ENCODE data around the gene SV2C. TPM values are rescaled to one million over a fixed set of nuclear protein-coding genes. Genes with fewer than 3 reads are reported as not detected.

The SV2C gene
- total RNA-seq, 2 donors from 2014 or later = 0.20 to 0.35 TPM

GRCh38 chr5:76245590-76245989 lies 162.4 kb downstream of the SV2C start:
- intact Hi-C loops (cut with DNase I) = no loop called here
- Histone ChIP-seq H3K9me3 (no peaks in the 10 kb centered on the region), H3K4me1 (no peaks in the 10 kb centered on the region), H3K36me3 (no peaks in the 10 kb centered on the region), H3K27ac (no peak overlapping the region), H3K27me3 (no peaks in the 10 kb centered on the region), H3K4me3 (no peak overlapping the region), H3K9ac (ENCODE audit: low read depth in 2 of 2, low read length in 2 of 2) (no peak overlapping the region)
- TF ChIP-seq CTCF (IDR thresholded peaks at IDR 0.05) = no peak
- DNase-seq = no peak

GRCh38 chr5:76249621-76250020 lies 166.4 kb downstream of the SV2C start:
- Histone ChIP-seq H3K9me3 (no peaks in the 10 kb centered on the region), H3K27ac (no peak overlapping the region), H3K9ac (ENCODE audit: low read depth in 2 of 2, low read length in 2 of 2) (no peak overlapping the region), H3K4me3 (no peak overlapping the region), H3K4me1 (no peaks in the 10 kb centered on the region), H3K36me3 (no peaks in the 10 kb centered on the region), H3K27me3 (no peaks in the 10 kb centered on the region)
- DNase-seq = no peak
- TF ChIP-seq CTCF (IDR thresholded peaks at IDR 0.05) = no peak
- intact Hi-C loops (cut with DNase I) = loop anchor here (10.0 kb wide), 2 partner anchors 175 to 515 kb away; no protein-coding TSS in a partner anchor

- no peak for DNase-seq
- no peak overlapping the region for H3K4me3 ChIP-seq
- intact Hi-C loops (cut with DNase I) = loop anchor here (10.0 kb wide), 2 partner anchors 176 to 516 kb away; no protein-coding TSS in a partner anchor
- H3K9me3 ChIP-seq = no peaks in the 10 kb centered on the region
- no peak overlapping the region for H3K27ac ChIP-seq
- H3K27me3 ChIP-seq = no peaks in the 10 kb centered on the region
- no peaks in the 10 kb centered on the region for H3K36me3 ChIP-seq
- TF ChIP-seq CTCF (IDR thresholded peaks at IDR 0.05) = no peak
- no peaks in the 10 kb centered on the region for H3K4me1 ChIP-seq
- H3K9ac ChIP-seq (ENCODE audit: low read depth in 2 of 2, low read length in 2 of 2) = no peak overlapping the region
Observed at GRCh38 chr5:76250463-76250862, 167.3 kb downstream of the SV2C start.

GRCh38 chr5:76251656-76252055 lies 168.5 kb downstream of the SV2C start:
- TF ChIP-seq CTCF (IDR thresholded peaks at IDR 0.05) = no peak
- Histone ChIP-seq H3K4me3 (no peak overlapping the region), H3K36me3 (no peaks in the 10 kb centered on the region), H3K9me3 (no peaks in the 10 kb centered on the region), H3K27me3 (no peaks in the 10 kb centered on the region), H3K4me1 (no peaks in the 10 kb centered on the region), H3K27ac (no peak overlapping the region), H3K9ac (ENCODE audit: low read depth in 2 of 2, low read length in 2 of 2) (no peak overlapping the region)
- intact Hi-C loops (cut with DNase I) = loop anchor here (10.0 kb wide), 2 partner anchors 177 to 517 kb away; no protein-coding TSS in a partner anchor
- no peak for DNase-seq

- Histone ChIP-seq H3K4me1 (no peaks in the 10 kb centered on the region), H3K9me3 (no peaks in the 10 kb centered on the region), H3K36me3 (no peaks in the 10 kb centered on the region), H3K9ac (ENCODE audit: low read depth in 2 of 2, low read length in 2 of 2) (no peak overlapping the region), H3K27ac (no peak overlapping the region), H3K4me3 (no peak overlapping the region), H3K27me3 (no peaks in the 10 kb centered on the region)
- TF ChIP-seq CTCF (IDR thresholded peaks at IDR 0.05) = no peak
- DNase-seq = no peak
- intact Hi-C loops (cut with DNase I) = loop anchor here (10.0 kb wide), 2 partner anchors 178 to 518 kb away; no protein-coding TSS in a partner anchor
Observed at GRCh38 chr5:76252437-76252836, 169.3 kb downstream of the SV2C start.
